ENCODE data around the gene SYTL2. TPM values are rescaled to one million over a fixed set of nuclear protein-coding genes. Genes with fewer than 3 reads are reported as not detected.
A peak's percentile ranks its signal among the peaks of the same experiment; 100 is the strongest.

SYTL2 gene
- total RNA-seq, 6 experiments from 2014 or later, result 4.2 to 14.9 (median 8.7) TPM

GRCh38 chr11:85829172-85829571 is 18.2 kb upstream of the SYTL2 start:
- Histone ChIP-seq H3K36me3 (no peaks in the 10 kb centered on the region), H3K27me3 (no peaks in the 10 kb centered on the region), H3K4me3 (no peak overlapping the region), H3K27ac (no peak overlapping the region), H3K4me1 (peaks cover 0 to 4% (median 0%) of the 10 kb centered on the region in 4 donors), H3K9me3 (no peaks in the 10 kb centered on the region)
- DNase-seq (no peak), ATAC-seq (no peak)
- intact Hi-C loops (cut with DNase I), result no loop called here
- 90% methylated on average over 2 of the region's 2 CpGs for WGBS (ENCODE audit: insufficient coverage, low coverage, low lambda C conversion rate, missing lambda C conversion rate)
- TF ChIP-seq CTCF (IDR thresholded peaks at IDR 0.05) (no peak), POLR2A (IDR thresholded peaks at IDR 0.05) (no peak)

DNA sequence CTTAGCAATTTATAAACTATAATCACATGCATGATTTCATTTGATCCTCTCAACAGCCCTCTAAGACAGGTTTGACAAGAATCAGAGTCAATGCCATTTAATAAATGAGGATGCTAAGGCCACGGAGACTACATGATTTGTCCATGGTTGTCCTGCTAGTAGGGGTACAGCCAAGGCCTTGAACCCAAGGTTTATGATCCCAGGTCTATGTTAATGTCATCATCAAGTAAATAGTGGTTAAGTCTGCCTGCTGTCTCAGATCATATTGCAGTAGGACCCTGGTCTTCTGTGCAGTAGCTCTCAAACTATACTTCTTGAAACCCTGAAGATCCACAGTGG is 17.7 kb upstream of the SYTL2 start:
- H3K36me3 ChIP-seq, result no peaks in the 10 kb centered on the region
- no peak overlapping the region for H3K27ac ChIP-seq
- no peaks in the 10 kb centered on the region for H3K27me3 ChIP-seq
- WGBS (ENCODE audit: insufficient coverage, low coverage, low lambda C conversion rate, missing lambda C conversion rate), result 91% methylated on average over 1 of the region's 1 CpG
- no peak overlapping the region for H3K4me3 ChIP-seq
- DNase-seq, result no peak
- intact Hi-C loops (cut with DNase I), result no loop called here
- no peak for ATAC-seq
- no peaks in the 10 kb centered on the region for H3K9me3 ChIP-seq
- peaks cover 0 to 4% (median 0%) of the 10 kb centered on the region in 4 donors for H3K4me1 ChIP-seq
- TF ChIP-seq CTCF (IDR thresholded peaks at IDR 0.05) (no peak), POLR2A (IDR thresholded peaks at IDR 0.05) (no peak)

DNA sequence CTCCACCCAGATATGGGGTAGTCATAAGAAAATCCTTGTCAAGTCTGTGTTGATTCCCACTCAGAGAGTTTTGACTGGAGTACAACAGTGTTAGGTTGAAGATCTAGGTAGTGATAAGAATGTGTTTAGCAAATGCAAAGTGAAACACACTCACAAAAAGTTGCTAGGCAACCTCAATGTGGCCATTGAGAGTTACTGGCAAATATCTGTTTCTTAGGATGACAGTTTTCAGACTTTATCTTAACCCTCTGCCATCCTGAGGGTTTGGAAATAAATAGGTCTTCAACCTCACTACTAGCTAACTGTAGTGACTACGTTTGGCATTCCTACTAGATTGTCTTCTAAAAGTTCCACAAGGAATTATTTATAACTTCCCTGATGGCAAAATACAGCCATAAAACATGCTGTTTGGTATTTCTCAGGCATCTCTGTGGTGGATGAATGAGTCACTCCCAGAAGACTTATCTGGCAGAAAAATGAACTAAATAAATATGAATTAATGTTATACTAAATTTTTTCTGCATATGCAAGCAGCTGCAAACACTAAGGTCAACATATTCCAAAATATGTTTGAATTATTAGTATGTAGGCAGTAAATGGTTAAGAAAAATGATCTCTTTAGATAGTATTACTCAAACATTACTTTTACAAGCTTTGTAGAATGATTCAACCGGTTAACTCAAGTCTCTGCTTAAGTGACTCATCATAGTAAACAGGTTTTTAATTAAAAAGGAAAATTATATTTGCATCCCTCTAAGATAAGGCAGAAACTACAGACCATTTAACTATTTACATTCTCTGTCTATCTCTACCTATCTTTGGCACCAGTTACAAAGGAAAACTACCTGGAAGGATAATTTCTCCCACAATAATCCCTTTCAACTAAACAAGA is 17.1 kb upstream of the SYTL2 start:
- 43% methylated on average over 2 of the region's 2 CpGs for WGBS (ENCODE audit: insufficient coverage, low coverage, low lambda C conversion rate, missing lambda C conversion rate)
- ATAC-seq, result no peak
- TF ChIP-seq POLR2A (IDR thresholded peaks at IDR 0.05) (no peak), CTCF (IDR thresholded peaks at IDR 0.05) (no peak)

GRCh38 chr11:85826116-85826855 is 15.3 kb upstream of the SYTL2 start:
- ATAC-seq (peak; percentile 71 to 76 (median 72)), DNase-seq (peak; percentile 46 to 58 (median 48))
- no peak overlapping the region for H3K4me3 ChIP-seq
- TF ChIP-seq CTCF (IDR thresholded peaks at IDR 0.05) (peak; percentile 34 to 50 (median 40)), POLR2A (IDR thresholded peaks at IDR 0.05) (no peak)
- intact Hi-C loops (cut with DNase I), result no loop called here
- H3K27ac ChIP-seq, result no peak overlapping the region
- H3K9me3 ChIP-seq, result no peaks in the 10 kb centered on the region
- 59% methylated on average over 6 of the region's 7 CpGs for WGBS (ENCODE audit: insufficient coverage, low coverage, low lambda C conversion rate, missing lambda C conversion rate)
- H3K4me1 ChIP-seq, result peaks cover 0 to under 1% (median 0%) of the 10 kb centered on the region in 4 donors
- no peaks in the 10 kb centered on the region for H3K27me3 ChIP-seq
- H3K36me3 ChIP-seq, result no peaks in the 10 kb centered on the region

More for the DNA sequence above, 17.1 kb upstream of the SYTL2 start:
- peaks cover 0 to 4% (median 0%) of the 10 kb centered on the region in 4 donors for H3K4me1 ChIP-seq
- intact Hi-C loops (cut with DNase I), result no loop called here
- H3K36me3 ChIP-seq, result no peaks in the 10 kb centered on the region
- no peaks in the 10 kb centered on the region for H3K9me3 ChIP-seq
- no peak for DNase-seq
- no peak overlapping the region for H3K27ac ChIP-seq
- H3K4me3 ChIP-seq, result no peak overlapping the region
- no peaks in the 10 kb centered on the region for H3K27me3 ChIP-seq

Measured in right lobe of liver (tissue), 6 donors.